GM19193 (cell line): ENCODE measurements around the gene CACNG6.

Experiments used
- POLR2A ChIP-seq: IDR thresholded peaks from 4 replicates; pipeline ENCODE4 v1.6.1; 2011; ENCODE audit not compliant: insufficient read depth, insufficient read length; ENCODE audit errors: extremely low read depth

CACNG6 gene

DNA sequence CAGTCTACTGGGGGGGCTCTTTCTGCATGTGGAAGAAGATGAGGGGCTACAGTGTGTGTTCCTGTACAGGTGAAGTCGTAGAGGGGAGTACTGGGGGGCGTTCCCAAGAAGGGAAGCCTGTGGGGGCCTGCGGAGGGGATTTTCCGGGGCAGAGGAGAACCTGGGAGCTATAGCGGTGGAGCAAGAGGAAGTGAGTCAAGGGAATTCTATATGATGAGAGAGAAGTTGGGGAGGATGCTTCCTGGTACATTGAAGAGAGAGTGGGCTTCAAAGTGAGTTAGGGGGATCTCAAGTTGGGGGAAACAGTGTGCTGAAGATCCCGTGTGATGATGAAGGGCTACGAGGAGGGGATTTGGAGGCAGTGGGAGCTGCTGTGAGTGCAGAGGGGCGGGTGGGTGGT, 30.6 kb upstream of the CACNG6 start:
- no peak for TF ChIP-seq POLR2A

DNA sequence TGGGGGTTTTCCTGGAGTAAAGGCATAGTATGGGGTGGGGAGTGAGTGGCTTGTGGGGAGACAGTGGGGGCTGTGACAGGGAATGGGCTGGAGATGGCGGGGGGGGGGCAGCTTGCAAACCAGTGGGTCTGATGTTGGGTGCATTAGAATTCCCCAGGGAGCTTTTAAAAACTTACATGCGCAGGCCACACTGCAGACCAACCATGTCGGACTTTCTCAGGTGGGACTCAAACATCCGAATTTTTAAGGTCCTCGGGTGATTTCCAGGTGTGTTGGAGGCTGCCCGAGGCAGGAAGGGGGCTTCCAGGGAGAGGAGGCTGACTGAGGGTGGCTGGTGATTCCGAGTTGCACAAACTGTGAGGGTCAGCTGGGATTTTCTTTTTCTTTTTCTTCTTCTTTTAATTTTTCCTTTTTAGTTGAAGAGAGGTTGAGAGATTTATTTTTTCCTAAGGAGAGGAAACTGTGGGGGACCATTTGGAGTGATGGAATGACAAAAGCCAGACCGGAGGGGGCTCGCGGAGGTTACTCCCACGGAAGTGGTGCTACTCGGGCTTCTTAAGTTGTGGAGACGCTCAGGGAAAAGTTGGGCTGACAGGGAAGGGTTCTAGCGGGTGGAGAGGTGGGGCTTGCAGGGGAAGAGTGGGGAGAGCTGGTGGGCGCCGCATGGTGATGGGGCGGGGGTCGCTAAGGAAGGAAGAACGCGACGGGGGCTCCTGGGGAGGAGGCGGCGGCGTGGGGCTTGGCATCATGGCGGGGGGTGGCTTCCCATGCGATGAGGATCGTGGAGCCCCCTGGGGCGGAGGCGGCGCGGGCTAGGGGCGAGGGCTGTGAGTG, 29.7 kb upstream of the CACNG6 start:
- no peak for TF ChIP-seq POLR2A

DNA sequence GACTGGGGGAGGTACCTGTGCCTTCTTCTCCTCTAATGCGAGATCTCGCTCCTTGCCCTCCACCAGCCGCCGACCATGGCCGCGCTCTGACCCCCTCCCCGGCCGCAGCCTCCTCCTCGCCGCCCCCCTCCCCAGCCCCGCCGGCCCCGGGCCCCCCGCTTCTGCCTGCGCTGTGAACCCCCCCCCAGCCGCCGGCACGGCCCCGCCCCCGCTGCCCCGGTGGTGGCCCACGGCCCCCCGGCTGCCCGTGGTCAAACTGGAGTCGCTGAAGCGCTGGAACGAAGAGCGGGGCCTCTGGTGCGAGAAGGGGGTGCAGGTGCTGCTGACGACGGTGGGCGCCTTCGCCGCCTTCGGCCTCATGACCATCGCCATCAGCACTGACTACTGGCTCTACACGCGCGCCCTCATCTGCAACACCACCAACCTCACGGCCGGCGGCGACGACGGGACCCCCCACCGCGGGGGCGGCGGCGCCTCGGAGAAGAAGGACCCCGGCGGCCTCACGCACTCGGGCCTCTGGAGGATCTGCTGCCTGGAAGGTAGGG, 28.5 kb upstream of the CACNG6 start, which contains the start of gene CACNG8:
Gene CACNG8, plus strand, starts transcription at position 51 of the 545 bp plus-strand sequence.
- no peak for TF ChIP-seq POLR2A

DNA sequence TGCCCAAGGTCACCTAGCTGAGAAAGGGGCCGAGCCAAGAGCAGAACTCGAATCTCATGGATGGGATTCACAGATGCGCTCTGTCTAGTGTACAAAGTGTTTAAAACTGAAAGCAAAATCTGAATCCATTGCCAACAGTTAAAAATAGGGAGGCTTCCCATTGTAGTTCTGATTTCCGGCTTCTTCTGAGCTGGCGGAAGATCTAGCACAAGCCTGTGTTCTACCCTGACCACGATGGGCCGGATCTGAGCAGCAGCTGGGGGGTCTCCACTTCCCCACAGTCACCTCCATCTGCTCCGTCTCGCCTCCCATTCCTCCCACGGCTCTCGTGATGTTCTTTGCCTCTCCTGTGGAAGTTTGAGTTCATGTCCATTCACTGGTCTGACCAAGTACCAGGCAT, 26.3 kb upstream of the CACNG6 start:
- TF ChIP-seq POLR2A, result no peak

DNA sequence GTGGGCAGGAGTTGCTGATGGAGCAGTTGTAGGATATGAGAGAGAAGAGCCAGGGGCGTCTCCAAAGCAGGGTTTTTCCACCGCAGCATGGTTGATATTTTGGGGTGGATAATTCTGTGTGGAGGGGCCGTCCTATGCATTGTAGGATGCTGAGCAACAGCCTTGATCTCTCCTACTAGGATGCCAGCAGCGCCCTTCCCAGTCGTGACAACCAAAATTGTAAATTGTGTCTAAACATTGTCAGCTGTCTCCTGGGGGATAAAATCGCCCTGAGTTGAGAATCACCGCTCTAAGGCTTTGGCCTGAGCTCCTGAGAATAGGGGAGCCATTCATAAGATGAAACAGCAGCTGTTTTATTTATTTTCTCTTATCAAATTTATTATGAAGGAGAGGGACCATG, 24.5 kb upstream of the CACNG6 start:
- no peak for TF ChIP-seq POLR2A

DNA sequence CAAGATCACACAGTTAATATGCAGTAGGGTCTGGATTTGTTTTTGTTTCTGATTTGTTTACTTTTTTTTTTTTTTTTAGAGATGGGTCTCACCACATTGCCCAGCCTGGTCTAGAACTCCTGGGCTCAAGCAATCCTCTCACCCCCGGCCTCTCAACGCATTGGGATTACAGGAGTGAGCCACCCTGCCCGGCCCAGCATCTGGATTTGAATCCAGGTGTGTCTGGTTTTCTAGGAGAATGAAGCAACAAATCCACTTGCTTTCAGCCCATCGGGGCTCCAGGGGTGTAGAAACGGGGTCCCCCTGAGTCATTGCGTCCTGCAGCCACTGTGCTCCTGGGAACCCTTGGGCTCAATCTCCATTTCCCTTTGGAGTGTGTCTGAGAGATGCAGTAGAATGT, 22.1 kb upstream of the CACNG6 start:
- TF ChIP-seq POLR2A, result no peak

DNA sequence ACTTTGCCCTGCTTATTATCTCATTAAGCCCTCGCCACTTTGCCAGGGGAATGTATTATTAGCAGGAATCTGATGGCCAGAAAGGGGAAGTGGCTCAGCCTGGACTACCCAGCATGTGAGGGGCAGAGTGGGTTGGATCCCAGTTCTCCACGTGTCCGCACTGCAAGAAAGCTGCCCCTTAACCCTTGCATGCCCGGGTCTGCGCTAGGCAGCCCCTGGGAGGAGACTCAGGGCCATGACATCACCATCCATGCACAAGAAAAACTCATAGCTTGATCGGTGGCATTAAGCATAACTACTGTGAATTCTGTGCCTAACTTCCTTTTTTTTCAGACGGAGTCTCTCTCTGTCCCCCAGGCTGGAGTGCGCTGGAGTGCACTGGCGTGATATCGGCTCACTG, 19.8 kb upstream of the CACNG6 start:
- TF ChIP-seq POLR2A, result no peak

DNA sequence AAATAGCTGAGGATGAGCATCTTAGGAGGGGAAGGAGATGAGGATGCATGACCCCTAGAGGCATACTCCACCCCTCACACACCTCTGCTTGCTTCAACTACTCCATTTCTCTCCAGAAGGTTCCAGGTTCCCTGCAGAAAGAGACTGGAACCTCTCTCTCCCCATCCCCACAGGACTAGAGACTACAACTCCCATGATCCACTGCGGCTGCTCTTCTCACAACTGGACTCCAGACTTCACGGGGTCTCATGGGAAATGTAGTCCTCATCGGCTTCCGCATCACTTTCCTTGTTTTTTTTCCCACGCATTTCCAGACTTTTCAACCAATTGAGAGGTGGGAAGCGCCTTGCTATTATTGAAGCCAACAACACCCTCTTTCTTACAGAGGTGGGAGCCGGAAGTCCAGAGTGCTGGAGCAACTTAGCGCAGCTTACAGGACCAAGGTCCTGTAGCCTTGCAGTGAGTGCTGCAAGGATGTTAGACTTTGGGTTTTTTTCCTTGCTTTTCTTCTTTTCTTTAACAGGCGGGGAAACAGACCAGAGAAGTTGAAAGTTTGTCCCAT, 13.9 kb upstream of the CACNG6 start:
- TF ChIP-seq POLR2A, result no peak

DNA sequence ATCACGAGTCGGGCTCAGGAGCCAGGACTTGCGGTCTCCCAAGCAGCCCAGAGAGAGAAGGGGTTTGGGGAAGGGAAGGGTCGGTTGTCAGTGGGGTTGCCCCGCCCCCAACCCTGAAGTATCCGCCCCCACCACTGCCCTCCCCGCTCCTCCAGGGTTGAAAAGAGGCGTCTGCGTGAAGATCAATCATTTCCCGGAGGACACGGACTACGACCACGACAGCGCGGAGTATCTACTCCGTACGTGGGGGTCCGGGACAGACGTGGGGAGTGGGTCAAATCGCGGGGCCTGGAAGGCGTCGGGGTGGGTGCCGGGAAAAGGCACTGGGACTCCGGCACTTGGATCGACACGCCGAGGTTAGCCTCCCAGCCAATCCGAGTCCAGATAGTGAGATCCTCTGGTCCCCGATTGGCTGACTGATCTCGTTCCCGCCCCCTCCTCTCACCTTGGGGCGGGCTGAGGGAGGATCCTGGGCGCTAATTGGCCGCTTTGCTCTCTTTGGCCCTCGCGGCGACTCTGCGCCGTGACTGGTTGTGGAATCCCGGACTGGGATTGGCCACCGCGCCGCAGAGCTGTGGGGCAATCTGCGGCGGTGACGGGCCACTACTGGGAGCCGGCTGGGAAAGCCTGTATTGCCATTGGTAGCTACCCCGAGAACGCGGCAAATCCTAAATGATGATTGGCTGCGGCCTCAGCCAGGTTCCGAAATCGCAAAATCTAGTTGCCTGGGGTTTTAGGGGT, 13.3 kb upstream of the CACNG6 start:
- TF ChIP-seq POLR2A, result no peak

DNA sequence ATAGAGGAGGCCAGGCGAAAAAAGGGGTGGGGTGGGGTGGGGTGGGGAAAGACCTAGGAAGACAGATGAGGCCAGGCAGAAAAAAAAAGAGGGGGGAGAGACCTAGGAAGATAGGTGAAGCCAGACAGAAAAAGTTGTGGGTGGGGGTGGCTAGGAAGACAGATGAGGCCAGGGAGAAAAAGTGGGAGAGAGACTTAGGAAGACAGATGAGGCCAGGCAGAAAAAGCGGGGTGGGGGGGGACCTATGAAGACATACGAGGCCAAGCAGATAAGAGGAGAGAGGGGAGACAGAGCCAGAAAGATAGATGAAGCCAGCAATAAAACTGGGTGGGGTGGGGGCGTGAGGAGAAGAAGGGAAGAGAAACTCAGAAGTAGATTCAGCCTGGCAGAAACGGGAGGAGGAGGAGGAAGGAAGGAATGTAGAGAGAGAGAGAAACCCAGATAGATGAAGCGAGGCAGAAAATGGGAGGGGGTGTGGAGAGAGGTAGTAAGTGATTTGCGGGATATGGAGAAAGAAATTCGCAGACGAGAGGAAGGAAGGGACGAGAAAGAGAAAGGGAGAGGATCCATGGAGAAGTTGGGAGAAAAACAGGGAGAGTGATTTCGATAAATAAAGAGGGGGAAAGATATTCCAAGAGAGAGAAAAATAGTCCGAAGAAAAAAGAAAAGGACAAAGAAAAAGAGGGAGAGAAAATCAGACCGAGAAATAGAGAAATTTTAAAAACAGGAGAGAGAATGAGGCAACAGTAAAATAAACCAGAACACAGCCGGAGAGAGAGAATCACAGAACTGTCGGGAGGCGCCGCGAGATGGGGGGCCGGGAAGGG, 12.2 kb upstream of the CACNG6 start:
- no peak for TF ChIP-seq POLR2A

DNA sequence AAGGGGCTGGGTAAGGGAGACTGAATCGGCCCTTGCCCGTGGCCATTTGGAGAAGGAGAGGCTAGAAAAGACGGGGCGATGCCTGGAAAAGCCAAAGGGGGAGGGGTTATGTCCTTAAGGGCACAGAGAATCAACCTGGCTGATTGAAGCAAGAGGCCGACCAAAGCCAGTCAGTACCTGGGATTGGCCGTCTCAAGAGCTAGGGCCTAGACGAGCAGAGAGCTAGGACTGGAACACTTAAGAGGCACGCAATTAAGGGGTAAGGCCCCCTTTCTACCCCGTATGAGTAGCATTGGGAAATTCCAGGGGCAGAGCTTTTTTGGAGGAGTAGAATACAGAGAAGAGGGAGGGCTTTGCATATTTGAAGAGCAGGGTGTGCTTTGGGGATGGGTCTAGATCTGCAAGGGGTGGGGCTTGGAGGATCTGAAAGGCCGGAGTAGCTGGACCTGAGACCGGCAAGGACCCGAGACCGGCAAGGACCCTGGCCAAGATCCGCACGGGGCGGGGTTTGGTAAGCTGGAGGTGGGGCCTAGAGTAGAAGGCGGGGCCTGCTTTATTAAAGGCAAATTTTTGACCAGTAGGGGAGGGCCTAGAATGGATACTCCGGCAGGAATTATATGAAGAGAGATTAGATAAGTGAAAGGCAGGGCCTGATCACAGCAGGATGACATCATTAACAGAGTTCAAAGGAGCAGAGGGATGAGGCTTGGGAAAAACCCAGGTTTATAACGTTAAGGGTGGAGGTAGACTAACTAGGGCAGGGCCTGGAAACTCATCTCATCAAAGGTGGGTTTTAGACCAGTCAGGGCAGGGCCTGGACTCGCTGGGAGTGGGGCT, 10.7 kb upstream of the CACNG6 start:
- no peak for TF ChIP-seq POLR2A

DNA sequence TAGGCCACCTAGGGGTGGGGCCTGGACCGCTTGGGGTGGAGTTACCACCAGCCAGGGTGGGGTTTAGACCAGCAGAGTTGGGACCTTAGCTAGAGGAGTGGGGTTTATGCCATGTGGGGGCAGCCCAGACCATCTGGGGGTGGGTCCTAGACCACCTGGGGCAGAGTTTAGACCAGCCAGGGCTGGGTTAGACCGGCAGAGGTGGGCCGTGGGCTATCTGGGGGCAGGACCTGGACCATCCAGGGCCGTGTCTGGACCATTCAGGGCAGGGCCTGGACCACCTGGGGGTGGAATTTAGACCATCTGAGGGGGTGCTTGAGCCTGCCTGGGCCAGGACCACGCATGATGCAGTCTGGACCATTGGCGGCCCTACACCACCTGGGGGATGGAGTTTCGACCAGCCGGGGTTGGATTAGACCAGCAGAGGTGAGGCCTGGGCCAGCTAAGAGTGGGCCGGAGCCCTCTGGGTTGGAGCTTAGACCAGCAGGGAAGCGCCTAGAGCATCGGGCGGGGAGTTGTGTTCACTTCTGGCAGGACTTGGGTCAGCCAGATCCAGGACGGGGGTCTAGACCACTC, 10.0 kb upstream of the CACNG6 start:
- no peak for TF ChIP-seq POLR2A

DNA sequence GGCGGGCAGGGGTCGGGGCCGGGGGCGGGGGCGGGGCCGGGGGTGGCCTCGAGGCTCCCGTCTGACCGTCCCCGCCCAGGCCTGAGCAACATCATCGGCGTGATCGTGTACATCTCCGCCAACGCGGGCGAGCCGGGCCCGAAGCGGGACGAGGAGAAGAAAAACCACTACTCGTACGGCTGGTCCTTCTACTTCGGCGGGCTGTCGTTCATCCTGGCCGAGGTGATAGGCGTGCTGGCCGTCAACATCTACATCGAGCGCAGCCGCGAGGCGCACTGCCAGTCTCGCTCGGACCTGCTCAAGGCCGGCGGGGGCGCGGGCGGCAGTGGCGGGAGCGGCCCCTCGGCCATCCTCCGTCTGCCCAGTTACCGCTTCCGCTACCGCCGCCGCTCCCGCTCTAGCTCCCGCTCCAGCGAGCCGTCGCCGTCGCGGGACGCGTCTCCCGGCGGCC, 9.4 kb upstream of the CACNG6 start:
- TF ChIP-seq POLR2A, result no peak
